H9 (cell line): ENCODE data around the gene DDIT4. TPM values are rescaled to one million over a fixed set of nuclear protein-coding genes. Genes with fewer than 3 reads are reported as not detected.
A peak's percentile ranks its signal among the peaks of the same experiment; 100 is the strongest.

Experiments used
- DNase-seq: peaks from one replicate; pipeline ENCODE4 v3.0.0-alpha.2; 2017
- H2AFZ ChIP-seq: one replicate; pipeline ENCODE4 v1.6.1; 2013; ENCODE audit warnings: mild to moderate bottlenecking, low read length, control low read depth, moderate library complexity
- H2AK5ac ChIP-seq: 2 replicates; pipeline ENCODE4 v1.6.1; 2013; ENCODE audit warnings: low read length, control low read depth, mixed read lengths; ENCODE audit not compliant: insufficient read length
- H2BK120ac ChIP-seq: one replicate; pipeline ENCODE4 v1.6.1; 2013; ENCODE audit warnings: low read depth, mild to moderate bottlenecking, low read length, control low read depth, inconsistent platforms; ENCODE audit not compliant: poor library complexity, severe bottlenecking
- H2BK12ac ChIP-seq: 2 replicates; pipeline ENCODE4 v1.6.1; 2013; ENCODE audit warnings: low read length, control low read depth, mixed read lengths, low read depth; ENCODE audit not compliant: insufficient read length
- H2BK15ac ChIP-seq: 2 replicates; pipeline ENCODE4 v1.6.1; 2013; ENCODE audit warnings: low read depth, low read length, control low read depth
- H2BK20ac ChIP-seq: one replicate; pipeline ENCODE4 v1.6.1; 2013; ENCODE audit warnings: low read depth, mild to moderate bottlenecking, low read length, control low read depth, inconsistent platforms; ENCODE audit not compliant: poor library complexity, severe bottlenecking
- H2BK5ac ChIP-seq: 2 replicates; pipeline ENCODE4 v1.6.1; 2013; ENCODE audit warnings: low read length, control low read depth, mixed read lengths; ENCODE audit not compliant: insufficient read length
- H3K14ac ChIP-seq: 2 replicates; pipeline ENCODE4 v1.6.1; 2013; ENCODE audit warnings: low read length, control low read depth; ENCODE audit not compliant: insufficient read depth
- H3K18ac ChIP-seq: 2 replicates; pipeline ENCODE4 v1.6.1; 2013; ENCODE audit warnings: low read depth, mild to moderate bottlenecking, mixed read lengths, low read length, control low read depth; ENCODE audit not compliant: insufficient read length
- H3K23ac ChIP-seq: 2 replicates; pipeline ENCODE4 v1.6.1; 2013; ENCODE audit warnings: low read length, control low read depth, mixed read lengths, low read depth; ENCODE audit not compliant: insufficient read length
- H3K23me2 ChIP-seq: 2 replicates; pipeline ENCODE4 v1.6.1; 2013; ENCODE audit warnings: low read depth, mild to moderate bottlenecking, mixed read lengths, low read length, control low read depth; ENCODE audit not compliant: insufficient read length, poor library complexity, severe bottlenecking
- H3K27ac ChIP-seq: 2 replicates; pipeline ENCODE4 v1.5.1; 2013; ENCODE audit warnings: low read length, control low read depth, mixed read lengths, low read depth; ENCODE audit not compliant: insufficient read length
- H3K27me3 ChIP-seq: 2 replicates; pipeline ENCODE4 v1.6.1; 2013; ENCODE audit warnings: low read length, control low read depth, inconsistent platforms; ENCODE audit not compliant: insufficient read depth
- H3K4ac ChIP-seq: 2 replicates; pipeline ENCODE4 v1.6.1; 2013; ENCODE audit warnings: low read depth, mild to moderate bottlenecking, control low read depth, inconsistent platforms, low read length, moderate library complexity
- H3K4me1 ChIP-seq: 2 replicates; pipeline ENCODE4 v1.6.1; 2013; ENCODE audit warnings: low read length, control low read depth, inconsistent platforms; ENCODE audit not compliant: insufficient read depth
- H3K4me2 ChIP-seq: 2 replicates; pipeline ENCODE4 v1.6.1; 2013; ENCODE audit warnings: low read length, control low read depth, mixed read lengths; ENCODE audit not compliant: insufficient read length, insufficient read depth
- H3K56ac ChIP-seq: 2 replicates; pipeline ENCODE4 v1.6.1; 2013; ENCODE audit warnings: low read depth, mild to moderate bottlenecking, mixed read lengths, low read length, control low read depth; ENCODE audit not compliant: insufficient read length
- H3K79me1 ChIP-seq: 2 replicates; pipeline ENCODE4 v1.6.1; 2013; ENCODE audit warnings: low read depth, mild to moderate bottlenecking, moderate library complexity, low read length, control low read depth, inconsistent platforms; ENCODE audit not compliant: insufficient read depth, poor library complexity, severe bottlenecking
- H3K79me2 ChIP-seq: 2 replicates; pipeline ENCODE4 v1.6.1; 2013; ENCODE audit warnings: low read length, control low read depth, inconsistent platforms; ENCODE audit not compliant: insufficient read depth
- H3K9ac ChIP-seq: 2 replicates; pipeline ENCODE4 v1.6.1; 2013; ENCODE audit warnings: low read length, control low read depth, mixed read lengths; ENCODE audit not compliant: insufficient read length; ENCODE audit errors: extremely low read depth
- H3K9me3 ChIP-seq: one replicate; pipeline ENCODE4 v1.6.1; 2013; ENCODE audit warnings: low read depth, low read length, inconsistent platforms; ENCODE audit not compliant: control insufficient read depth
- H3T11ph ChIP-seq: one replicate; pipeline ENCODE4 v1.6.1; 2013; ENCODE audit warnings: mild to moderate bottlenecking, low read length, control low read depth, inconsistent platforms
- H4K20me1 ChIP-seq: one replicate; pipeline ENCODE4 v1.6.1; 2013; ENCODE audit not compliant: control insufficient read depth, insufficient read length, insufficient read depth
- H4K5ac ChIP-seq: 2 replicates; pipeline ENCODE4 v1.6.1; 2013; ENCODE audit warnings: low read depth, mild to moderate bottlenecking, mixed read lengths, low read length, control low read depth; ENCODE audit not compliant: insufficient read length
- H4K8ac ChIP-seq: replicated peaks from 2 replicates; pipeline ENCODE4 v1.6.1; 2013; ENCODE audit warnings: low read length, control low read depth, mixed read lengths, low read depth; ENCODE audit not compliant: insufficient read length
- H4K91ac ChIP-seq: 2 replicates; pipeline ENCODE4 v1.6.1; 2013; ENCODE audit warnings: low read depth, mild to moderate bottlenecking, moderate library complexity, mixed read lengths, low read length, control low read depth; ENCODE audit not compliant: insufficient read length
- H3K27ac Mint-ChIP-seq, 3 experiments: 2 replicates in 2 of 3; 3 replicates in 1 of 3; pipeline ENCODE4 v1.8.0; 2020 to 2021; ENCODE audit warnings: mixed read lengths in 3 of 3, mild to moderate bottlenecking in 1 of 3, moderate library complexity in 1 of 3
- H3K27me3 Mint-ChIP-seq: 2 replicates; pipeline ENCODE4 v1.8.0; 2021; ENCODE audit warnings: low read depth, mild to moderate bottlenecking, moderate library complexity, mixed read lengths
- H3K36me3 Mint-ChIP-seq, 3 experiments: 2 replicates in 2 of 3; 3 replicates in 1 of 3; pipeline ENCODE4 v1.8.0; 2020 to 2021; ENCODE audit warnings: low read depth in 3 of 3, mixed read lengths in 3 of 3; ENCODE audit not compliant: insufficient read depth in 1 of 3
- H3K4me1 Mint-ChIP-seq, 2 experiments: 2 replicates each; pipeline ENCODE4 v1.8.0; 2020; ENCODE audit warnings: mixed read lengths in 2 of 2
- H3K4me3 Mint-ChIP-seq, 2 experiments: 2 replicates in 1 of 2; 3 replicates in 1 of 2; pipeline ENCODE4 v1.8.0; 2020 to 2021; ENCODE audit warnings: mild to moderate bottlenecking in 2 of 2, mixed read lengths in 2 of 2, moderate library complexity in 1 of 2
- H3K9me3 Mint-ChIP-seq, 2 experiments: 2 replicates in 1 of 2; 3 replicates in 1 of 2; pipeline ENCODE4 v1.8.0; 2020; ENCODE audit warnings: mild to moderate bottlenecking in 2 of 2, mixed read lengths in 2 of 2, moderate library complexity in 1 of 2
- WGBS: extraction: QIAGEN DNeasy Blood & Tissue Kit; methylation state at CpG from one replicate; pipeline ENCODE4 v1.1.7; 2013; ENCODE audit warnings: missing lambda C conversion rate, low lambda C conversion rate, mixed read lengths; ENCODE audit not compliant: insufficient read length; ENCODE audit errors: extremely low coverage; 5-methylcytosine and 5-hydroxymethylcytosine counted together
- total RNA-seq: library from RNA; stranded (reverse); gene quantifications from 2 replicates; pipeline ENCODE4 v1.2.1, GENCODE V29; 2021
- TF ChIP-seq, protein P1 (sequence below): fragments of 200-600 bp; sonication (generic); conservative IDR thresholded peaks from 3 replicates; pipeline ENCODE4 v1.8.0; 2021; ENCODE audit warnings: antibody characterized with exemption, mild to moderate bottlenecking

DDIT4 gene
- total RNA-seq, 1 experiment from 2014 or later = 84.0 TPM

DNA sequence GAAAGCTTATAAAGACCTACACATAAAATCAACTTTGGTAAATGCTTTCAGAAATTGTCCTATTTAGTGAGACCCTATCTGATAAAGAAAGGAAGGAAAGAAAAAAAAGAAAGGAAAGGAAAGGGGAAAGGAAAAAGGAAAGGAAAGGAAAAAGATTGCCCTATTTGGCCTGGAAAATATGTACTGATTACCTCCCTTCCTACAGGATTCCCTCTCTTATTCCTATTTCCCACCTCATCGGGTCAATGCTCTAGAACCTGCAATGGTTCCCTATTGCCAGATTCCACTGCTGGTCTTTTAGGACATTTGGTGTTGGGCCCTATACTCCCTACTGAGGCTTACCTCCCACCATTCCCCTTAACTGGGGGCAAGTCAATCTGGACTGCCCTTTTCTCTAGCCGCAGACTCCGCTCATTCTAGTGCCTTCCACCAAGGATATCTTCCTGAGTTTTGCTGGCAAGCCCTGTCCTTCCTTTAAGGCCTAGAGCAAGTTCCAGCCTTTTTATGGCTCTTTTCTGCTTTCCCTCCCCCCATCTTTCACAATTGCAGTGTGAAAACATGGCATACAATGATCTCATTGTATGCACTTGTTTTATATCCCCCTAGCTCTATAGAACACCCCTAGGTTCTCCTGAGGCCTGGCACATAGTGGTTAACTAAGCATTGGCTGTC lies 4.4 kb downstream of the DDIT4 start:
- H3K9me3 ChIP-seq = no peaks in the 10 kb centered on the region
- WGBS = no CpG with 5 or more reads among the region's 3 CpGs
- no peak overlapping the region for H2AFZ ChIP-seq
- Mint-ChIP-seq H3K9me3 (peaks cover 0 to 5% of the 10 kb centered on the region in 2 experiments; a peak in 1 of 5 replicates), H3K36me3 (peaks cover 11 to 20% (median 20%) of the 10 kb centered on the region in 3 experiments), H3K27me3 (no peaks in the 10 kb centered on the region), H3K4me1 (peaks cover 26% of the 10 kb centered on the region in 2 experiments), H3K4me3 (no peak overlapping the region), H3K27ac (peak overlapping the region in 2 of 3 experiments; percentile 85 to 87; a peak in 5 of 7 replicates)
- no peak overlapping the region for H4K91ac ChIP-seq
- H4K5ac ChIP-seq = no peak overlapping the region
- no peak overlapping the region for H2BK12ac ChIP-seq
- no peaks in the 10 kb centered on the region for H3K4me1 ChIP-seq
- H3K18ac ChIP-seq = no peak overlapping the region
- H4K8ac ChIP-seq = no peak overlapping the region
- no peaks in the 10 kb centered on the region; the same call in 1 of the 2 replicates for H3K79me2 ChIP-seq
- no peak overlapping the region for H3T11ph ChIP-seq
- no peak overlapping the region for H2BK5ac ChIP-seq
- H3K4ac ChIP-seq = no peak overlapping the region
- no peak overlapping the region for H2BK15ac ChIP-seq
- no peak overlapping the region for H3K14ac ChIP-seq
- no peaks in the 10 kb centered on the region for H3K27me3 ChIP-seq
- no peak overlapping the region for H3K9ac ChIP-seq
- peaks cover 20% of the 10 kb centered on the region for H3K23me2 ChIP-seq
- no peak overlapping the region for H3K23ac ChIP-seq
- no peak overlapping the region for H2AK5ac ChIP-seq
- no peak for DNase-seq
- TF ChIP-seq, protein P1, sequence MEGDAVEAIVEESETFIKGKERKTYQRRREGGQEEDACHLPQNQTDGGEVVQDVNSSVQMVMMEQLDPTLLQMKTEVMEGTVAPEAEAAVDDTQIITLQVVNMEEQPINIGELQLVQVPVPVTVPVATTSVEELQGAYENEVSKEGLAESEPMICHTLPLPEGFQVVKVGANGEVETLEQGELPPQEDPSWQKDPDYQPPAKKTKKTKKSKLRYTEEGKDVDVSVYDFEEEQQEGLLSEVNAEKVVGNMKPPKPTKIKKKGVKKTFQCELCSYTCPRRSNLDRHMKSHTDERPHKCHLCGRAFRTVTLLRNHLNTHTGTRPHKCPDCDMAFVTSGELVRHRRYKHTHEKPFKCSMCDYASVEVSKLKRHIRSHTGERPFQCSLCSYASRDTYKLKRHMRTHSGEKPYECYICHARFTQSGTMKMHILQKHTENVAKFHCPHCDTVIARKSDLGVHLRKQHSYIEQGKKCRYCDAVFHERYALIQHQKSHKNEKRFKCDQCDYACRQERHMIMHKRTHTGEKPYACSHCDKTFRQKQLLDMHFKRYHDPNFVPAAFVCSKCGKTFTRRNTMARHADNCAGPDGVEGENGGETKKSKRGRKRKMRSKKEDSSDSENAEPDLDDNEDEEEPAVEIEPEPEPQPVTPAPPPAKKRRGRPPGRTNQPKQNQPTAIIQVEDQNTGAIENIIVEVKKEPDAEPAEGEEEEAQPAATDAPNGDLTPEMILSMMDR = no peak
- no peaks in the 10 kb centered on the region for H3K79me1 ChIP-seq
- H2BK20ac ChIP-seq = no peak overlapping the region
- H4K20me1 ChIP-seq = no peaks in the 10 kb centered on the region
- no peak overlapping the region for H3K56ac ChIP-seq
- no peak overlapping the region for H2BK120ac ChIP-seq
- no peak overlapping the region for H3K27ac ChIP-seq
- H3K4me2 ChIP-seq = no peak overlapping the region
